ENCODE measurements around the gene OSBPL3.
A peak's percentile ranks its signal among the peaks of the same experiment; 100 is the strongest.

OSBPL3 gene

DNA sequence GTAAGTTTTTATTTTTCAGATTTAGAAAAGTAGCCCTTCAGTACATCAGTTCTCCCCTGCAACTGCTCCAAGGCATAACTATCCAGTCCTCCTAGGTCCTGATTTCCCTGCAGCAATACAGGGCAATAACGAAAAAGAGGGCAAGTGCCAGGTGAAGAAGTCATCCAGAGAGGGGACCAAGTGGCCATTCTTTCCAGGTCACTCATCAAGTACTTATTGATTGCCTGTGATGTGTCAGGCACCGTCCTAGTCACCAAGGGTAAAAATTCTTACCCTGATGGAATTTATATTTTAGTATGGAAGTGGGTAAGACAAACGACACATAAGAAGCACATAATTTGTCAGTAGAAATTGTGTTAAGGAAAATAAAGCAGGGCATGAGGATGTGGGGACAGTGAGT, 155.6 kb downstream of the OSBPL3 start:
- POLR2A ChIA-PET: no interaction called here
- no peak for DNase-seq (ENCODE audit: extremely low spot score)
- TF ChIP-seq, protein P1, sequence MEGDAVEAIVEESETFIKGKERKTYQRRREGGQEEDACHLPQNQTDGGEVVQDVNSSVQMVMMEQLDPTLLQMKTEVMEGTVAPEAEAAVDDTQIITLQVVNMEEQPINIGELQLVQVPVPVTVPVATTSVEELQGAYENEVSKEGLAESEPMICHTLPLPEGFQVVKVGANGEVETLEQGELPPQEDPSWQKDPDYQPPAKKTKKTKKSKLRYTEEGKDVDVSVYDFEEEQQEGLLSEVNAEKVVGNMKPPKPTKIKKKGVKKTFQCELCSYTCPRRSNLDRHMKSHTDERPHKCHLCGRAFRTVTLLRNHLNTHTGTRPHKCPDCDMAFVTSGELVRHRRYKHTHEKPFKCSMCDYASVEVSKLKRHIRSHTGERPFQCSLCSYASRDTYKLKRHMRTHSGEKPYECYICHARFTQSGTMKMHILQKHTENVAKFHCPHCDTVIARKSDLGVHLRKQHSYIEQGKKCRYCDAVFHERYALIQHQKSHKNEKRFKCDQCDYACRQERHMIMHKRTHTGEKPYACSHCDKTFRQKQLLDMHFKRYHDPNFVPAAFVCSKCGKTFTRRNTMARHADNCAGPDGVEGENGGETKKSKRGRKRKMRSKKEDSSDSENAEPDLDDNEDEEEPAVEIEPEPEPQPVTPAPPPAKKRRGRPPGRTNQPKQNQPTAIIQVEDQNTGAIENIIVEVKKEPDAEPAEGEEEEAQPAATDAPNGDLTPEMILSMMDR (IDR thresholded peaks at IDR 0.05; ENCODE audit: control extremely low read depth, extremely low read depth, low read depth, missing control alignments): no peak
- CTCF ChIA-PET: interaction anchor here (2.1 to 4.3 kb wide), 4 partner anchors 10 to 274 kb away, joined by 8 to 21 read pairs (median 12); no protein-coding TSS in a partner anchor

- CTCF ChIA-PET: interaction anchor here (1.0 to 6.1 kb wide), 21 partner anchors 9 to 277 kb away, joined by 3 to 96 read pairs (median 11); partner anchors contain the start of gene OSBPL3
- DNase-seq (ENCODE audit: extremely low spot score): no peak
These were observed 158.3 kb downstream of the OSBPL3 start for GRCh38 chr7:24821754-24822054.

DNA sequence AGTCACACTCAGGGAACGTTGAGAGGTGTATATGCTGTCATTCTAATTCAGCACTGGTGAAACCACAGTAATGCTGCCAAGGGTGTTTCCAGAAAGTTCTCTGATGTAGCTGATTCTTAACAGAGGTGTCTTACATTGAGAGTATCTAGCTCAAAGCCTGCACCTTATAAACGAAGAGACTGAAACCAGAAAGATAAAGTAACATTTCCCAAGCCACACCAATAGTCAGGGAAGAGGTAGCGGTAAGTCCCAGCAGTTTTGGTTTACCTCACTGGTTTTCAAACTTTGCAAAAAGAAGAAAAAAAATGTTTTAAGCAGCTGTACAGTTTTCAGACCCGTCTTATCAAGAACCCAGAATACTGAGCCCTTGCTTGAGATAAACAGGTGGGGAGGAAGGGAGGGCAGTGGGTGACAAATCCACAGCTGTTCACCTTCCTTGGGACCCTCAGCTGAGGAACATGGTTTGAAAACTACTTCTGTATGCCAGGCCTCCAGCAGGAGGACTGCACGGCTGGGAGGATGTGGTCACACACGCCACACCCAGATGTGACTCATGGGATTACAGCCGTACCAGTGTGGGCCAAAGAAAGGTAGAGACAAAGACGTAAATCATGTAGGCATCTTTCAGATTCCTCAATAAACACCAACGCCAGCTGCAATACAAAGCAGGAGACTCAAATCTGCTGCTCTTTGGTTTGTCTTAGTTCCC, 158.8 kb downstream of the OSBPL3 start:
- ChIA-PET CTCF (interaction anchor here (0.7 to 6.1 kb wide), 41 partner anchors 8 to 534 kb away, joined by 3 to 96 read pairs (median 5); partner anchors contain the start of gene OSBPL3), POLR2A (interaction anchor here (0.5 to 1.5 kb wide), 3 partner anchors 158 to 304 kb away, joined by 3 to 8 read pairs (median 4); partner anchors contain the start of gene CYCS)
- DNase-seq (ENCODE audit: extremely low spot score): peak; percentile 68
- TF ChIP-seq, protein P1 (IDR thresholded peaks at IDR 0.05; ENCODE audit: control extremely low read depth, extremely low read depth, low read depth, missing control alignments): no peak

More at GRCh38 chr7:24821754-24822054, 158.3 kb downstream of the OSBPL3 start:
- TF ChIP-seq, protein P1 (IDR thresholded peaks at IDR 0.05; ENCODE audit: control extremely low read depth, extremely low read depth, low read depth, missing control alignments): no peak
- POLR2A ChIA-PET: interaction anchor here (0.5 kb wide), 1 partner anchor 303 kb away, joined by 3 read pairs; the partner anchor contains the start of gene CYCS

DNA sequence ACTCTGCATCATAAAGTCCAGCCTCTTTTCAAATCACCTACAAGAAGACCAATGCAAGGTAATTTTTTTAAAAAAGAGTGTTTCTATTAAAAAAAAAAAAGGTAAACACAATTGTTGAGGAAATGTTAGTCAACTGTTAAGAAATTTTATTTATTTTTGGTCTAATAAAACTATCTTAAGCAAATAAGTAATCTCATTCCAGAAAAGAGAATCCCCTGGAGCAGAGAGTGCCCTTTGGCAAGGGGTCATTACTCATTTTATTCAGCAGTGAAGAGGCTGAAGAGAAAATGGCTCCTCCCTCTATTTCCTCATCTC, 159.3 kb downstream of the OSBPL3 start:
- TF ChIP-seq, protein P1 (IDR thresholded peaks at IDR 0.05; ENCODE audit: control extremely low read depth, extremely low read depth, low read depth, missing control alignments): no peak
- ChIA-PET POLR2A (interaction anchor here (1.1 to 1.5 kb wide), 2 partner anchors 158 to 304 kb away, joined by 4 to 8 read pairs; partner anchors contain the start of gene CYCS), CTCF (interaction anchor here (0.6 to 6.1 kb wide), 42 partner anchors 8 to 533 kb away, joined by 3 to 96 read pairs (median 5); partner anchors contain the start of gene OSBPL3)
- no peak for DNase-seq (ENCODE audit: extremely low spot score)

GRCh38 chr7:24819916-24820689, 159.9 kb downstream of the OSBPL3 start:
- DNase-seq (ENCODE audit: extremely low spot score): peak; percentile 81
- ChIA-PET POLR2A (interaction anchor here (1.1 to 1.5 kb wide), 2 partner anchors 159 to 305 kb away, joined by 4 to 8 read pairs; partner anchors contain the start of gene CYCS), CTCF (interaction anchor here (0.6 to 6.1 kb wide), 43 partner anchors 8 to 533 kb away, joined by 3 to 96 read pairs (median 5); partner anchors contain the start of gene OSBPL3)
- TF ChIP-seq, protein P1 (IDR thresholded peaks at IDR 0.05; ENCODE audit: control extremely low read depth, extremely low read depth, low read depth, missing control alignments): peak; percentile 75

DNA sequence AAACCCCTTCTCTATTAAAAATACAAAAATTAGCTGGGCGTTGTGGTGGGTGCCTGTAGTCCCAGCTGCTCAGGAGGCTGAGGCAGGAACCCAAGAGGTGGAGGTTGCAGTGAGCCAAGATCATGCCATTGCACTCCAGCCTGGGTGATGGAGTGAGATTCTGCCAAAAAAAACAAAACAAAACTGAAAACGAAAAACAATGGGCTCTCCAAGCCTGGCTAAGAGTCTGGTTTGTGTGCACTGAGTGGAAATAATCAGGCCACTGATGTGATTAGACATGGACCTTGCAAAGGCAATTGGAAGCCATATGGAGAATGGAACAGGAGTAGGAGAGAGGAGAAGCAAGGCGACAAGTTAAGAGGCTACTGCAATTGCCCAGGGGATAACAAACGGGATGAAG, 162.6 kb downstream of the OSBPL3 start:
- TF ChIP-seq, protein P1 (IDR thresholded peaks at IDR 0.05; ENCODE audit: control extremely low read depth, extremely low read depth, low read depth, missing control alignments): no peak
- DNase-seq (ENCODE audit: extremely low spot score): no peak
- ChIA-PET POLR2A (no interaction called here), CTCF (interaction anchor here (6.8 to 11.5 kb wide), 2 partner anchors 255 to 278 kb away, joined by 72 to 312 read pairs; no protein-coding TSS in a partner anchor)

Data from GM10248 (cell line).